HEK293 (cell line): ENCODE measurements around the gene C1QBP.

Source experiments
- CTCF ChIA-PET: fragments of 350-600 bp; formaldehyde crosslinking; extraction: SDS; loops from one replicate; lab custom pipeline; 2021; ENCODE audit warnings: antibody characterized with exemption; lab: Yijun Ruan, JAX
- POLR2A ChIA-PET: fragments of 300-600 bp; formaldehyde crosslinking; extraction: SDS; loops from one replicate; lab custom pipeline; 2020; ENCODE audit warnings: antibody characterized with exemption, inconsistent platforms; lab: Yijun Ruan, JAX
- H3K27ac ChIP-seq: fragments of 200-500 bp; sonication (Bioruptor generic); 2 replicates; pipeline ENCODE4 v1.5.1; 2014; ENCODE audit warnings: low read depth, low read length, control low read depth, inconsistent platforms; ENCODE audit errors: extremely low read depth
- H3K36me3 ChIP-seq, 2 experiments: fragments of 200-500 bp in 1 of 2; sonication (Bioruptor generic) in 1 of 2; 1 replicate in 1 of 2; 2 replicates in 1 of 2; pipeline ENCODE4 v1.5.1; 2014 to 2017; ENCODE audit warnings: inconsistent platforms in 2 of 2, low read length in 2 of 2; ENCODE audit not compliant: control insufficient read depth in 2 of 2, insufficient read depth in 1 of 2
- H3K4me1 ChIP-seq: fragments of 200-500 bp; sonication (Bioruptor generic); 2 replicates; pipeline ENCODE4 v1.5.1; 2014; ENCODE audit warnings: mild to moderate bottlenecking, low read length, inconsistent platforms; ENCODE audit not compliant: control insufficient read depth, insufficient read depth
- H3K4me3 ChIP-seq: 2 replicates; pipeline ENCODE4 v1.5.1; 2011; ENCODE audit warnings: low read depth, mild to moderate bottlenecking, control low read depth, low read length, moderate library complexity
- H3K9me3 ChIP-seq: fragments of 200-500 bp; sonication (Bioruptor generic); 2 replicates; pipeline ENCODE4 v1.5.1; 2014; ENCODE audit warnings: low read depth, low read length, inconsistent platforms; ENCODE audit not compliant: control insufficient read depth, insufficient read depth
- ELK4 ChIP-seq: IDR thresholded peaks from 2 replicates; pipeline ENCODE4 v1.6.1; 2011; ENCODE audit warnings: mild to moderate bottlenecking, low read depth, low read length, borderline replicate concordance
- FEZF1 ChIP-seq: fragments of 450-650 bp; formaldehyde crosslinking; IDR thresholded peaks from 2 replicates; pipeline ENCODE4 v1.5.1; 2016; ENCODE audit warnings: missing biosample characterization, missing genetic modification characterization
- GFI1B ChIP-seq: fragments of 450-650 bp; formaldehyde crosslinking; IDR thresholded peaks from 2 replicates; pipeline ENCODE4 v1.5.1; 2016; ENCODE audit warnings: missing biosample characterization, missing genetic modification characterization
- KLF10 ChIP-seq: fragments of 450-650 bp; IDR thresholded peaks from 2 replicates; pipeline ENCODE4 v1.5.1; 2018; ENCODE audit warnings: missing biosample characterization, mild to moderate bottlenecking, missing genetic modification characterization
- KLF7 ChIP-seq: fragments of 450-650 bp; formaldehyde crosslinking; IDR thresholded peaks from 2 replicates; pipeline ENCODE4 v1.5.1; 2016; ENCODE audit warnings: missing biosample characterization, missing genetic modification characterization, borderline replicate concordance
- YY2 ChIP-seq: fragments of 450-650 bp; formaldehyde crosslinking; IDR thresholded peaks from 2 replicates; pipeline ENCODE4 v1.5.1; 2016; ENCODE audit warnings: missing biosample characterization, missing genetic modification characterization
- ZBTB21 ChIP-seq: fragments of 450-650 bp; formaldehyde crosslinking; IDR thresholded peaks from 2 replicates; pipeline ENCODE4 v1.5.1; 2017; ENCODE audit warnings: missing biosample characterization, missing genetic modification characterization
- ZBTB49 ChIP-seq: fragments of 450-650 bp; formaldehyde crosslinking; IDR thresholded peaks from 2 replicates; pipeline ENCODE4 v1.5.1; 2016; ENCODE audit warnings: missing biosample characterization, missing genetic modification characterization, low read depth
- ZFP3 ChIP-seq: fragments of 450-650 bp; formaldehyde crosslinking; IDR thresholded peaks from 2 replicates; pipeline ENCODE4 v1.5.1; 2016; ENCODE audit warnings: low read depth, missing biosample characterization, missing genetic modification characterization
- ZNF132 ChIP-seq: fragments of 450-650 bp; formaldehyde crosslinking; IDR thresholded peaks from 2 replicates; pipeline ENCODE4 v1.5.1; 2017; ENCODE audit warnings: missing biosample characterization, missing genetic modification characterization, borderline replicate concordance
- ZNF146 ChIP-seq: fragments of 450-650 bp; formaldehyde crosslinking; IDR thresholded peaks from 2 replicates; pipeline ENCODE4 v1.5.1; 2016; ENCODE audit warnings: missing biosample characterization, missing genetic modification characterization
- ZNF169 ChIP-seq: fragments of 450-650 bp; formaldehyde crosslinking; IDR thresholded peaks from 2 replicates; pipeline ENCODE4 v1.5.1; 2016; ENCODE audit warnings: missing biosample characterization, missing genetic modification characterization
- ZNF18 ChIP-seq: fragments of 450-650 bp; formaldehyde crosslinking; IDR thresholded peaks from 2 replicates; pipeline ENCODE4 v1.5.1; 2016; ENCODE audit warnings: missing biosample characterization, missing genetic modification characterization
- ZNF202 ChIP-seq: fragments of 450-650 bp; formaldehyde crosslinking; IDR thresholded peaks from 2 replicates; pipeline ENCODE4 v1.5.1; 2016; ENCODE audit warnings: missing biosample characterization, missing genetic modification characterization, borderline replicate concordance
- ZNF335 ChIP-seq: fragments of 450-650 bp; formaldehyde crosslinking; conservative IDR thresholded peaks from 2 replicates; pipeline ENCODE4 v1.5.1; 2016; ENCODE audit warnings: missing biosample characterization, missing genetic modification characterization
- ZNF350 ChIP-seq: fragments of 450-650 bp; formaldehyde crosslinking; IDR thresholded peaks from 2 replicates; pipeline ENCODE4 v1.5.0; 2017; ENCODE audit warnings: missing biosample characterization, mild to moderate bottlenecking, missing genetic modification characterization
- ZNF362 ChIP-seq: fragments of 450-650 bp; formaldehyde crosslinking; IDR thresholded peaks from 2 replicates; pipeline ENCODE4 v1.5.1; 2016; ENCODE audit warnings: missing biosample characterization, missing genetic modification characterization
- ZNF398 ChIP-seq: fragments of 450-650 bp; formaldehyde crosslinking; IDR thresholded peaks from 2 replicates; pipeline ENCODE4 v1.5.1; 2017; ENCODE audit warnings: missing biosample characterization, missing genetic modification characterization
- ZNF433 ChIP-seq: fragments of 450-650 bp; formaldehyde crosslinking; IDR thresholded peaks from 2 replicates; pipeline ENCODE4 v1.5.1; 2016; ENCODE audit warnings: missing biosample characterization, missing genetic modification characterization, low read depth
- ZNF488 ChIP-seq: fragments of 450-650 bp; formaldehyde crosslinking; IDR thresholded peaks from 2 replicates; pipeline ENCODE4 v1.5.1; 2016; ENCODE audit warnings: missing biosample characterization, missing genetic modification characterization
- ZNF610 ChIP-seq: fragments of 450-650 bp; formaldehyde crosslinking; IDR thresholded peaks from 2 replicates; pipeline ENCODE4 v1.5.1; 2016; ENCODE audit warnings: missing biosample characterization, missing genetic modification characterization, borderline replicate concordance
- ZNF626 ChIP-seq: fragments of 450-650 bp; sonication (Bioruptor Pico); formaldehyde crosslinking; IDR thresholded peaks from 2 replicates; pipeline ENCODE4 v1.5.1; 2018; ENCODE audit warnings: missing biosample characterization, missing genetic modification characterization, inconsistent platforms
- ZNF658 ChIP-seq: fragments of 450-650 bp; formaldehyde crosslinking; IDR thresholded peaks from 2 replicates; pipeline ENCODE4; 2016; ENCODE audit warnings: missing biosample characterization, missing genetic modification characterization
- ZNF660 ChIP-seq: fragments of 450-650 bp; IDR thresholded peaks from 2 replicates; pipeline ENCODE4 v1.5.1; 2018; ENCODE audit warnings: missing biosample characterization, mild to moderate bottlenecking, missing genetic modification characterization
- ZNF76 ChIP-seq: fragments of 450-650 bp; formaldehyde crosslinking; IDR thresholded peaks from 2 replicates; pipeline ENCODE4; 2016; ENCODE audit warnings: low read depth, missing biosample characterization, missing genetic modification characterization, borderline replicate concordance
- ZNF768 ChIP-seq: fragments of 450-650 bp; formaldehyde crosslinking; IDR thresholded peaks from 2 replicates; pipeline ENCODE4 v1.5.1; 2018; ENCODE audit warnings: missing biosample characterization, mild to moderate bottlenecking, missing genetic modification characterization
- ZNF843 ChIP-seq: fragments of 450-650 bp; formaldehyde crosslinking; IDR thresholded peaks from 2 replicates; pipeline ENCODE4 v1.5.1; 2016; ENCODE audit warnings: missing biosample characterization, missing genetic modification characterization

C1QBP gene

GRCh38 chr17:5438716-5439445 lies at the start of gene C1QBP:
C1QBP (minus strand) TSS chr17:5439155; CDS start chr17:5439073, 82 bp downstream.
- no peaks in the 10 kb centered on the region for H3K9me3 ChIP-seq
- ChIA-PET CTCF (interaction anchor here (0.6 to 3.7 kb wide), 48 partner anchors 8 to 1649 kb away, joined by 3 to 26 read pairs (median 4); partner anchors contain the start of genes DHX33, ENO3, NUP88 and RPAIN), POLR2A (interaction anchor here (0.6 to 1.4 kb wide), 12 partner anchors 8 to 247 kb away, joined by 3 to 7 read pairs (median 4); partner anchors contain the start of genes DHX33, NUP88, RPAIN and ZNF594)
- no peaks in the 10 kb centered on the region for H3K4me1 ChIP-seq
- peaks cover 31 to 67% of the 10 kb centered on the region in 2 experiments for H3K36me3 ChIP-seq
- peak within 1 kb of the TSS; percentile 90 for H3K4me3 ChIP-seq
- H3K27ac ChIP-seq = peak within 1 kb of the TSS; percentile 94
- TF ChIP-seq ZNF169 (tag by site-specific recombination) (no peak), ZNF335 (tag by site-specific recombination) (peak; percentile 81), FEZF1 (tag by site-specific recombination) (no peak), ZBTB21 (tag by site-specific recombination) (no peak), ZNF433 (no peak), ZNF350 (tag by site-specific recombination) (no peak), ZBTB49 (tag by site-specific recombination) (no peak), ZNF18 (0 out of 2 replicates have a peak, but pooled peaks have one; percentile 10), ZNF76 (0 out of 2 replicates have a peak, but pooled peaks have one; percentile 37), ZNF398 (tag by site-specific recombination) (no peak), ZNF132 (tag by site-specific recombination) (no peak), YY2 (tag by site-specific recombination) (no peak), ELK4 (no peak), ZNF362 (no peak), ZFP3 (no peak), GFI1B (tag by site-specific recombination) (no peak), ZNF768 (tag by site-specific recombination) (no peak; the same call in 1 of the 2 replicates), KLF10 (peak; percentile 59; the same call in 1 of the 2 replicates), ZNF626 (0 out of 2 replicates have a peak, but pooled peaks have one; percentile 11), ZNF610 (tag by site-specific recombination) (no peak), KLF7 (tag by site-specific recombination) (no peak), ZNF843 (no peak), ZNF660 (tag by site-specific recombination) (peak; percentile 86), ZNF488 (tag by site-specific recombination) (no peak), ZNF146 (tag by site-specific recombination) (no peak), ZNF202 (tag by site-specific recombination) (no peak), ZNF658 (tag by site-specific recombination) (no peak)
